HG03457 (cell line): ENCODE data around the gene IL15RA.
A peak's percentile ranks its signal among the peaks of the same experiment; 100 is the strongest.
"Not testable (repeated sequence)": the region's sequence is repeated elsewhere in the genome, so short reads cannot be mapped to it uniquely, and the experiment has no call there.

Experiments used
- ATAC-seq: cut with Tn5 transposase; IDR thresholded peaks from one replicate; pipeline ENCODE4 v1.9.1; 2021; ENCODE audit warnings: moderate number of reproducible peaks; ENCODE audit not compliant: unreplicated experiment

IL15RA gene

GRCh38 chr10:5930272-5930671 is 47.1 kb downstream of the IL15RA start:
- ATAC-seq: no peak

- ATAC-seq: no peak
These were observed 47.9 kb downstream of the IL15RA start for GRCh38 chr10:5929442-5929841.

DNA sequence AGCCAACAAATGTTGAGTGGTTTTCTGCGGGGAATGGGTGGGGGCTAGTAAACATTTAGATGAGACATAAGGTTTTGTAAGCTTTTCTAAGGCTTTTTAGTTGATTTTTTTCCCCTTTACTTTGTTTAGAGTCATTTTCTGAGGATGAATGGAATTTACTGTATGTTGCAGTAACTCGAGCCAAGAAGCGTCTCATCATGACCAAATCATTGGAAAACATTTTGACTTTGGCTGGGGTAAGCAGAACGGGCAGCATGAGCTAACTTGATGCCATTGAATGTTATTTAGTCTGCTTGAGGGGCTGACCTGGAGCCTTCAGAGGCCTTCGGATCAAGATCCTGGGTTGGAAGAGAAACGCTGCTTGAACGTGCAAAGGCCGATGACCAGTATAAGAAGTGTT is 50.0 kb downstream of the IL15RA start:
- no peak for ATAC-seq

DNA sequence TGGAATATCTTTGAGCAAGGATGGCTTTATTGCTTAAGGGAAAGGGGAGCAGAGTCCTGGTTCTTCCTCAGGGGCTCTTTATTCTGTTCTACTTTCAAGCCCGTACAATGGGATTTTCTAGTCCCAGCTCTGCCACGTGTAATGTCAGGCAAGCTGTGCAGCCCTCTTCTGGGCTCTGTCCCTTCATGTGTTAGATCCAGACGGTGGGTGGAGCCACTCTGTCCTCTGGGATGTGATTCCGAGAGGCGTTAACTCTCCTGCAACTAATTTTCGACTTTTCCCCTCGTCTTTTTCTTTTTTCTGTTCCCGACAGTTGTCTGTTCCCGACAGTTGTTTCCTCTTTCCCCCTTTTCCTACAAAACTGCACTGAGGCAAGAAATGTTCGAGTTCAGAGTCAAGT is 52.5 kb downstream of the IL15RA start:
- no peak for ATAC-seq

GRCh38 chr10:5921746-5922145 is 55.6 kb downstream of the IL15RA start:
- ATAC-seq: no peak

- no peak for ATAC-seq
These were observed 57.8 kb downstream of the IL15RA start for GRCh38 chr10:5919568-5919967.

GRCh38 chr10:5918763-5919162 is 58.6 kb downstream of the IL15RA start:
- ATAC-seq: no peak

- no peak for ATAC-seq
These were observed 60.0 kb downstream of the IL15RA start for GRCh38 chr10:5917305-5917704.

DNA sequence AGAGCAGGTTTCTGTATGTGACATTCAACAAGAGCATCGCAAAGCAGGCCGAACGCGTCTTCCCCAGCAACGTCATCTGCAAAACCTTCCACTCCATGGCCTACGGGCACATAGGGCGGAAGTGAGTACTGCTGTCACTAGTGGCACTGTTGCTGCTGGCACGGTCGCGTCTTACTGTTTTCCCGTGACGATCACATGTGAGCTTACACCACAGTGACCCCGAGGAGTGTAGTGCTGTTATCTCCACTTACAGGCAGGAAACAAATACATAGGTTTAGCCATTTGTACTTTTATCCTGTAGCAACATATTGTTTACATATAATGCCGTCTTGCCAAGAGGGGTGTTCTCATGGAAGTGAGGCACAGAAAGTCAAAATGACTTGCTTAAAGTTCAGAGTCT is 61.9 kb downstream of the IL15RA start:
- no peak for ATAC-seq

DNA sequence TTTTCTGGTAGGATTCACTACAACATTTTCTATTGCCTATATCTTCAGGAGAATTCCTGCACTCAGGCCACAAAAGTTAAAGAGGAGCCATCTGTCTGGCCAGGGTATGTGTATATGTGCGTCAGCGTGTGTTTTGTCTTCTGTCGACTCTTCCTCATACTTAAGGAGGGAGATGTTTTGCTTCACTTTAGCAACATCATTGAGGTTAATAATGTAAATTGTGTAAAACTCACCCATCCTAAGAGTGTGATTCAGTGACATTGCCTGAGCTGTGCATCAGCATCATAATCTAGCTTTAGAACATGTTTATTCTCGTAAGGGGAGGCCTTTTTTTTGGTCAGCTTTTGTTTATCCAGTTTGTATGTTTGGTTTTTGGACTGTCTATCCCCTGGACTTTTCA is 63.6 kb downstream of the IL15RA start:
- no peak for ATAC-seq

DNA sequence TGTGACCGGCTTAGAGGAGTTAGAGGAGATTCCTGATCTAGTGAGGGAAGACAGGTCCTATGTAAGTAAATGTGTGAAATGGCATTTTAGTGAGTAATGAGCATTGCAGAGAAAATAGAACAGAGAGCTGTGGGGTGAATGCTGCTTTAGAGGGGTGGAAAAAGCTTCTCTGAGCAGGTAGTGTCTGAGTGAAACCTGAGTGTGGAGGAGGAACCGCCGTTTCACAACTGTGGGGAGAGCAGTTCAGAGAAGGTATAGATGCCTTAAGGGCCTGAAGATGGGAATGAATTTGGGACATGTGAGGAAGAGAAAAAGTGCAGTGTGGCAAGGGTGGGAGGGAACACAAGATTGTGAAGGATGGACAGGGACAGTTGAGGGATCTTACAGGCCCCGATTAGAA is 65.7 kb downstream of the IL15RA start:
- ATAC-seq: no peak

DNA sequence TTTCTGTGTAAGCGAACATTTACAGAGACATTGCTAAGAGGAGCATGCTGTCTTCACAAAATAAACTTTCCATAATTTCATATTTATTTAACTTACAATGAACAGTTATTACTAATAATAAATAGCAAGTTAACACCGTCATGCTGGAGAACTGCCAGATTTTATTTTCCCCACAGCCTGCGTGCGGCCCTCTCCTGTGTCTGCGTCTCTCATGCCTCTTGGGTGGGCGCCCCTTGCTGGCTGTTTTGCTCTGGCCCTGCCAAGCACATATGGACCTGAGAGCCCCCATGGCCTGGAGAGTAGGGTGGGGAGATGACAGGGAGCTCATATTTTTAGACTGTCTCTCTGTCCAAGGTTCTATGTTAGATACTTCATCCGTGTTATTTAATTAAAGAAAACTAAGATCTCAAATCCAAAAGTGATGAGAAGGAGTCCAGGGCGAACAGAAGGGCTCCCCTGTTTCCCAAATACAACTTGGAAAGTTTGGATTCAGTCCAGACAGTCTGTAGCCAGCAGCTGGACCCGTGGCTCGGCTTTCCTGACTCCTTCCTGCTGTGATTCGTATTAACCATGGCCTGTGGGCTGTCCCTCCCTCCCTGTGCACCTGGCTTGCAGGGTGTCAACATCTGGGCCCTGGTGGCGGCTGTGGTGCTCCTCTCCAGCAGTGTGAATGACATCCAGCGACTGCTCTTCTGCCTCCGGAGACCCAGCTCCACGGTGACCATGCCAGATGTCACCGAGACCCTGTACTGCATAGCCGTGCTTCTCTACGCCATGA is 66.8 kb downstream of the IL15RA start:
- no peak for ATAC-seq

- ATAC-seq: not testable (repeated sequence)
These were observed 68.7 kb downstream of the IL15RA start for GRCh38 chr10:5908676-5909075.

DNA sequence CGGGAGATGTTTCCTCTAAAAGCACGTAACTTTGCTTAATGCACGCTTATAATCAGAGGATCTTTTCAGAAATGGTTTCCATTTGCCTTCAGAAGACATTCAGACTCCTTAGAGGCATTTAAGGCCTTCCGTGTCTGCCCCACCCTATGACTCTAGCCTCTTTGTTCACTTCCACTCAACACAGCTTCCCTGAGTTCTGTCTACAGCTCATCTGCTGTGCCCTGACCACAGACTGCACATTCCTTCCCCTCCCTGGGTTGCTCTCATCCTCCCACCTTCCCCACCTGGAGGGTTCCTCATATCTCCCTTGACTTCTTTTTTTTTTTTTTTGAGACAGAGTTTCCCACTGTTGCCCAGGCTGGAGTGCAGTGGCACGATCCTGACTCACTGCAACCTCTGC is 70.7 kb downstream of the IL15RA start:
- ATAC-seq: no peak

- ATAC-seq: no peak
These were observed 71.4 kb downstream of the IL15RA start for GRCh38 chr10:5905854-5906507.

DNA sequence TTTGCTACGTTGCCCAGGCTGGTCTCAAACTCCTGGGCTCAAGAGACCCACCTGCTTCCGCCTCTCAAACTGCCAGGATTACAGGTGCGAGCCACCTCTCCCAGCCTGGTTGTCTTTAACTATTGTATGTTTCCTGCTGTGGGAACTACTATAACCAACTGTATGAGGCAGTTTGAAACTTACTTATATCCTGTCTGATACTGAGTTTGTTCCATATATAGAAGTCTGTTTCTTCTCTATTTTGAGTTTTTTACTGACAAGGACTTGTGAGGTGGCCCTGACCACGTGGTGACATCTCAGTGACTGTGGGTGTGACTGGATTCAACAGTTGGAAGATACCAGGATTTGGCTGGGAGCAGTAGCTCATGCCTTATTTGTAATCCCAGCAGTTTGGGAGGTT is 73.1 kb downstream of the IL15RA start:
- peak; percentile 85 for ATAC-seq

DNA sequence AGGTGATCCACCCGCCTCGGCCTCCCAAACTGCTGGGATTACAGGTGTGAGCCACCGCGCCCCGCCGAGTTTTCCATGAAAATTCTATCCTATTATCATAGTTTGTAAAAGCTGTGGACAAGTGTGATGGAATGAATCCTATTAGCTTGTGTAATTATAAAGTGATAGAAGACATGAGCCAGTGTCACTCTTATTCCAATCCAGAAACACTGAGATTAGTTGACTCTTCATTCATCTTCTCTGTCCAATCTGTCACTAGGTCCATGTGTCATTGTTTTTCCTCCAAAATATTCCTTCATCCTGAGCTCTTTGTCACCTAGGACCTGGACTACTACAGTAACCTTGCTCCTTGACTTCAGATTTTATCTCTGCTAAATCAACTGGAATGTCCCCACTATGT is 73.8 kb downstream of the IL15RA start:
- ATAC-seq: no peak

DNA sequence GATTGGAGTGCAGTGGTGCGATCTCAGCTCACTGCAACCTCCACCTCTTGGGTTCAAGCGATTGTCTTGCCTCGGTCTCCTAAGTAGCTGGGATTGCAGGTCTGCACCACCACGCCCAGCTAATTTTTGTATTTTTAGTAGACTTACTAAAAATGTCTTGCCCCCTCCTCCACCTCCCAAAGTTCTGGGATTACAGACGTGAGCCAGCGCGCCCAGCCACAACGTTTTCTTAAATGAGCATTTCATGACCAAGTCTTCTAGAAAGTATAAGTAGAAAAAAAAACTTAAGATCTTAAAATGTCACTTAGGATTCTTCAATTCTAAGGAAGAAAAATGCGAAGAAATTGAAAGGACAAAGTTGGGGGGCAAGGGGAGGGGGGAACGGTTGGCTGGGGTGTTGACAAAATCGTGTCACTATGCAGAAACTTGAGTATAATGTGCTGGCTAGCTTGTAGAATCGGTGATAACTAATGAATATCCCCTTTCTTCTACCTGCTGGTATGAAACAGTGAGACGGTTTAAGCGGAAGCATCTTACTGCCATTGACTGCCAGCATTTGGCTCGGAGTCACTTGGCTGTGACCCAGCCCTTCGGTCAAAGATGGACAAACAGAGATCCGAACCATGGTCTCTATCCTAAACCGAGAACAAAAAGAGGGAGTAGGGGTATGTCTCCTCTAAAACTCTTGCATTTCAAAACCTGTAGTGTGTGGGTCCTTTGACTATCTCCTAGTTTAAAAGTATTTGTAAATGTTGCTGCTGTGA is 74.7 kb downstream of the IL15RA start:
- ATAC-seq: no peak
